SK-N-SH (cell line): ENCODE data around the gene TCL1B.

Experiments used
- CTCF ChIP-seq: fragments of 200-600 bp; sonication (generic); IDR thresholded peaks from 2 replicates; pipeline ENCODE4 v1.6.1; 2017; ENCODE audit warnings: antibody characterized with exemption, mild to moderate bottlenecking, moderate library complexity
- ELF1 ChIP-seq: IDR thresholded peaks from 2 replicates; pipeline ENCODE4 v1.4.0; 2012
- FOXJ3 ChIP-seq: sonication (generic); formaldehyde crosslinking; IDR thresholded peaks from 2 replicates; pipeline ENCODE4 v1.5.1; 2020; ENCODE audit warnings: mild to moderate bottlenecking, missing genetic modification reagents
- MEF2A ChIP-seq: IDR thresholded peaks from 2 replicates; pipeline ENCODE4 v1.4.0; 2012; ENCODE audit warnings: low read depth, borderline replicate concordance
- NFIC ChIP-seq: IDR thresholded peaks from 2 replicates; pipeline ENCODE4 v1.4.0; 2012; ENCODE audit warnings: borderline replicate concordance
- NRF1 ChIP-seq: IDR thresholded peaks from 2 replicates; pipeline ENCODE4 v1.6.1; 2012; ENCODE audit warnings: low read depth, mild to moderate bottlenecking, low read length
- PBX3 ChIP-seq: IDR thresholded peaks from 2 replicates; pipeline ENCODE4; 2012
- POLR2AphosphoS5 ChIP-seq: IDR thresholded peaks from 2 replicates; pipeline ENCODE4 v1.6.1; 2012; ENCODE audit warnings: low read depth, low read length
- RCOR1 ChIP-seq: fragments of 150-350 bp; IDR thresholded peaks from 2 replicates; pipeline ENCODE4 v1.6.1; 2017; ENCODE audit warnings: antibody characterized with exemption, low read length
- RXRA ChIP-seq: IDR thresholded peaks from 2 replicates; pipeline ENCODE4 v1.4.0; 2012; ENCODE audit warnings: low read depth, mild to moderate bottlenecking, borderline replicate concordance
- TAF1 ChIP-seq: IDR thresholded peaks from 2 replicates; pipeline ENCODE4 v1.6.1; 2012; ENCODE audit warnings: low read depth, mild to moderate bottlenecking, low read length, moderate library complexity, borderline replicate concordance
- TEAD4 ChIP-seq: IDR thresholded peaks from 2 replicates; pipeline ENCODE4 v1.4.0; 2012; ENCODE audit warnings: mild to moderate bottlenecking, borderline replicate concordance; ENCODE audit not compliant: insufficient read depth
- USF2 ChIP-seq: fragments of 150-350 bp; IDR thresholded peaks from 2 replicates; pipeline ENCODE4 v1.6.1; 2017; ENCODE audit warnings: antibody characterized with exemption, low read length, low read depth, borderline replicate concordance
- YY1 ChIP-seq: IDR thresholded peaks from 2 replicates; pipeline ENCODE4 v1.4.0; 2012; ENCODE audit warnings: low read depth, mild to moderate bottlenecking

GRCh38 chr14:95741038-95741490 is 54.8 kb downstream of the TCL1B start:
- TF ChIP-seq NRF1 = no peak
- no peak for TF ChIP-seq POLR2AphosphoS5
- TF ChIP-seq CTCF = no peak
- TF ChIP-seq TEAD4 = no peak
- no peak for TF ChIP-seq FOXJ3
- no peak for TF ChIP-seq NFIC
- no peak for TF ChIP-seq MEF2A
- no peak for TF ChIP-seq TAF1
- no peak for TF ChIP-seq ELF1
- no peak for TF ChIP-seq RXRA
- TF ChIP-seq YY1 = no peak
- no peak for TF ChIP-seq RCOR1
- no peak for TF ChIP-seq PBX3
- no peak for TF ChIP-seq USF2
